Measurements from ENCODE around the gene ARPC1B. TPM values are rescaled to one million over a fixed set of nuclear protein-coding genes. Genes with fewer than 3 reads are reported as not detected.

Gene ARPC1B
- total and polyA plus RNA-seq, 9 of the 15 experiments (the other 6 are each of a cell fraction or from before 2014, with no cell fraction given): 6.7 to 357 (median 211) TPM

GRCh38 chr7:99375070-99375807 is 709 bp downstream of the ARPC1B start (continued):
- TF ChIP-seq SMARCE1 (IDR thresholded peaks at IDR 0.05) (no peak), PHB2 (IDR thresholded peaks at IDR 0.05; ENCODE audit: low read depth) (no peak), TCF7 (IDR thresholded peaks at IDR 0.05; ENCODE audit: borderline replicate concordance) (no peak), FOXA1 (IDR thresholded peaks at IDR 0.05; ENCODE audit: borderline replicate concordance) (no peak), SMAD4 (CRISPR knock-in tag; conservative IDR thresholded peaks at IDR 0.05) (peak; percentile 38; the same call in 1 of the 2 replicates), BRF1 (IDR thresholded peaks at IDR 0.05; ENCODE audit: borderline replicate concordance, extremely low read depth, insufficient read length) (no peak), RCOR1 (IDR thresholded peaks at IDR 0.05; ENCODE audit: borderline replicate concordance in 1 of 2, low read depth in 2 of 2, low read length in 2 of 2) (peak in 1 of 2 experiments; percentile 7; a peak in 1 of 4 replicates), TFAP4 (CRISPR knock-in tag; IDR thresholded peaks at IDR 0.05; ENCODE audit: borderline replicate concordance) (peak; percentile 80), EGR1 (conservative IDR thresholded peaks at IDR 0.05) (0 out of 2 replicates have a peak, but pooled peaks have one; percentile 12), HNRNPL (IDR thresholded peaks at IDR 0.05; ENCODE audit: low read depth, low read length) (peak; percentile 47; the same call in 1 of the 2 replicates), FIP1L1 (IDR thresholded peaks at IDR 0.05; ENCODE audit: low read depth, low read length, poor library complexity, severe bottlenecking) (no peak), CXXC5 (CRISPR knock-in tag; IDR thresholded peaks at IDR 0.05) (peak; percentile 47), ZNF140 (CRISPR knock-in tag; IDR thresholded peaks at IDR 0.05) (no peak), BCOR (IDR thresholded peaks at IDR 0.05) (peak; percentile 70), ETS1 (conservative IDR thresholded peaks at IDR 0.05; ENCODE audit: control insufficient read depth, low read depth, low read length) (peak; percentile 85), GATAD2A (IDR thresholded peaks at IDR 0.05) (peak; percentile 67; the same call in 1 of the 2 replicates), AFF4 (CRISPR knock-in tag; IDR thresholded peaks at IDR 0.05) (no peak; the same call in 1 of the 2 replicates), ZBTB17 (CRISPR knock-in tag; IDR thresholded peaks at IDR 0.05) (peak; percentile 63), PTTG1 (tag; IDR thresholded peaks at IDR 0.05; ENCODE audit: low read depth) (no peak), LEF1 (IDR thresholded peaks at IDR 0.05) (no peak), HNRNPLL (IDR thresholded peaks at IDR 0.05; ENCODE audit: low read depth, low read length, poor library complexity, severe bottlenecking) (peak; percentile 38), GTF2E2 (tag; IDR thresholded peaks at IDR 0.05) (0 out of 2 replicates have a peak, but pooled peaks have one; percentile 14), MBD2 (IDR thresholded peaks at IDR 0.05; ENCODE audit: borderline replicate concordance, low read depth) (peak; percentile 12; the same call in 1 of the 2 replicates), KLF10 (CRISPR knock-in tag; IDR thresholded peaks at IDR 0.05) (no peak)

Data from K562 (cell line).